Activated naive CD4-positive, alpha-beta T cell treated with Interleukin-2 at 50 U/mL for 16 hours (primary cell): Measurements from ENCODE around the gene PRAMEF4.
"Not testable (repeated sequence)": the region's sequence is repeated elsewhere in the genome, so short reads cannot be mapped to it uniquely, and the experiment has no call there.

Source experiments
- DNase-seq: peaks from one replicate; pipeline ENCODE4 v3.0.0-alpha.2; 2020

PRAMEF4 gene

DNA sequence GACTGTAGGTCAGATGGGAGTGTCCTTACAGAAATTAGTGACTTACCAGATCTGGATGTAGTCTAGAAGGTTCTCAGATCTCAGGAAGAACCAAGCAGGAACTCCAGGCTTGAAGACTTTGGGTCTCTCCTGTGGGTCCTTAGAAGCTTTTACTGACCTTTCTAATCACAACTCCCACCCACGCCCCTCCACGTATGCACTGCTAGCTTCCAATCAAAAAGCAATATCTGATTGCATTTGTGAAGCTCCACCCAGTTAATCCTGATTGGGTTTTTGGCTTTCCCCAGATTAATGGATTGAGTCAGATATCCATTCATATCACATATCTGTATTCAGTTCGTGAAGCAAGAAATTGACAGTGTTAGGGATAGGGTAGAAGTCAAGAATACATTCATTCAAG lies at the start of gene PRAMEF4:
Gene PRAMEF4, minus strand, starts transcription at position 101 of the 400 bp plus-strand sequence. CDS start 2,807 bp downstream, outside the sequence.
- DNase-seq: not testable (repeated sequence)

- not testable (repeated sequence) for DNase-seq
Observed at GRCh38 chr1:12924368-12924767, 38.4 kb upstream of the PRAMEF4 start.

GRCh38 chr1:12921749-12922148 lies 35.7 kb upstream of the PRAMEF4 start:
- DNase-seq: not testable (repeated sequence)

DNA sequence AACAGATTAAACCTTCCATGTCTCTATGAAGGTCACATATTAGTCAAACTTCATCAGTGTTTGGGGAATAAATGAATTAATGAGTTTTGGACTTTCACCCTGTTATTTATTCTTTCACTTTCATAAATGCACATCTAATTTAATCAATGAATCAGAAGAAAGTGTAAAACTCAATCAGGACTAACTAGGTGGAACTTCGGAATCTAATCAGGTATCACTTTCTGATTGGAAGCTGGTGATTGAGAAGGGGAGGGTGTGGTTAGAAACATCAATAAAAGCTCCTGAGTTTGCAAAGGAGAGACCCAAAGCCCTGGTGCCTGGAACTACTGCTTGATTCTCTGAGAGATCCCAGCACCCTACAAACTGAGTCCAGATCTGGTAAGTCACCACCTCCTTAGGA lies 30.3 kb upstream of the PRAMEF4 start, which contains the start of gene PRAMEF7:
Gene PRAMEF7, plus strand, starts transcription at position 301 of the 400 bp plus-strand sequence. CDS start 1,083 bp downstream, outside the sequence.
- DNase-seq: not testable (repeated sequence)

DNA sequence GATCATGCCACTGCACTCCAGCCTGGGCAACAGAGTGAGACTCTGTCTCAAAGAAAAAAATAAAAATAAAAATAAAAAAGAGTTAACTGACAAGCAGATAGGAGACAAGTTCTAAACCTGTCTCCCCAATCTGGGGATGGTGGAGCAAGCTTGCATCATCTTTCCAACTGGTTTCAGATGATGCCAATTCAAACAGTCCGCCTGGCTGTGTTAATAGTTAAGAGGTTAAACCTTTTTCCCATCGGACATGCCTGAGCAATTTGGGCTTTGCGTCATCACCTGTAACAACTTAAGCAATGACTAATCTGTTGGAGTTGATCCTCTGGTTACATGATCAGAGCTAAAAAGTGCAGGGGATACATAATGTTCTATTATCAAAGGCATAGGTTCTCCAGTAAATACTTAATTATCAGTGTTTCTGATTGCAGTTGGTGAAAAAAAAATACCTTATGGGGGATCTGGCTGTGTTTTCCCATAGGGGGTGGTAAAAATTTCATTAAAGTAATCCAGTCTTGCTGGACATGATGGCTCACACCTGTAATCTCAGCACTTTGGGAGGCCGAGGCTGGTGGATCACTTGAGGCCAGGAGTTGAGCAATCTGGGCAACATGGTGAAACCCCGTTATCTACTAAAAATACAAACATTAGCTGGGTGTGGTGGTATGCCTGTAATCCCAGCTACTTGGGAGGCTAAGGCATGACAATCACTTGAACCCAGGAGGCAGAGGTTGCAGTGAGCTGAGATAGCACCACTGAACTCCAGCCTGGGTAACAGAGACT lies 18.0 kb upstream of the PRAMEF4 start:
- not testable (repeated sequence) for DNase-seq

GRCh38 chr1:12899186-12899585 lies 13.2 kb upstream of the PRAMEF4 start:
- not testable (repeated sequence) for DNase-seq

- DNase-seq: not testable (repeated sequence)
Observed at GRCh38 chr1:12898170-12898569, 12.2 kb upstream of the PRAMEF4 start, which contains the start of gene PRAMEF10. Gene PRAMEF10, minus strand, starts transcription at chr1:12898270. Its CDS starts 2,423 bp downstream, at chr1:12895847.

DNA sequence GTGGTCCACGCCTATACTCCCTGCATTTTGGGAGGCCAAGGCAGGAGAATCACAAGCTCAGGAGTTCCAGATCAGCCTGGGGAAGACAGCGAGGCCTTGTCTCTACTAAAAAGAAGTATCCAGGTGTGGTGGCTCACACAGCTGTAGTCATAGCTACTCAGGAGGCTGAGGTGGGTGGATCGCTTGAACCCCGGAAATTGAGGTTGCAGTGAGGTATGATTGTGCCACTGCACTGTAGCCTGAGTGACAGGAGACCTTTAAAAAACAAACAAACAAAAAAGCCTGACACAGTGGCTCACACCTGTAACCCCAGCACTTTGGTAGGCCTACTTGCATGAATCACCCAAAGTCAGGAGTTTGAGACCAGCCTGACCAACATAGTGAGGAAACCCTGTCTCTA lies 7.5 kb downstream of the PRAMEF4 start:
- DNase-seq: not testable (repeated sequence)

DNA sequence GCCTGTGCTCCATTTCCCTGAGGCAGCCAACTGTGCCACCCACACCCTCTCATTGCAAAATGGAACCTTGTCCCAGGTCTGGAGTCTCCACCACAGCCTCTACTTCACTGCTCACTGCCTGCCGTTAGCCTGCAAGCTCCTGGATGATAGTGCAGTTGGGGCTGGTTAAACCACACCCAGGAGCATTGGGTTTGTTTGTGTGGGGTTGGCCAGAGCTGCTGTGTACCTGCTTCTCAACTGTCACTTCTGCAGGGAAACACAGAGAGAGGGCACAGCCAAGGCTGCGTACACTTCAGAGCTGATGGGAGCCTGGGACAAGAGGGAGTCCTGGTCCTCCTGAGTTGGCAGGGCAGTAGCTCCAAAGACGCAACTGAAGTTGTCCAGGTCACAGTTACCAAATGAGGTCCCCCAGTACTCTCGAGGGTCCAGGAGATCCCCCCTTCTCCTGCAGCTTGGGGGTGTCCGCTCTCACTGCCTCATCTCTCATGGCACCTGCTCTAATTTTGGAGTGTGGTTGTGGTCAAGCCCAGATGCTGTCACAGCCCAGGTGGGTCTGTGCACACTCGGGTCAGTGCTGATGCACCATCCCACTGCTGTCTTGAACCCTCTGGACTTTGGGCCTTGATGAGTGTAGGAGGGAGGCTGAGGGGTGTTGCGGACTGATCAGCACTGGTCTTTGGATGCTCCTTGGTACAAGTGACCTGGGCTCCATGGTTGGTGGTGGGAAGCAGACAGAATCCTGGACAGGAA lies 22.7 kb downstream of the PRAMEF4 start:
- not testable (repeated sequence) for DNase-seq

DNA sequence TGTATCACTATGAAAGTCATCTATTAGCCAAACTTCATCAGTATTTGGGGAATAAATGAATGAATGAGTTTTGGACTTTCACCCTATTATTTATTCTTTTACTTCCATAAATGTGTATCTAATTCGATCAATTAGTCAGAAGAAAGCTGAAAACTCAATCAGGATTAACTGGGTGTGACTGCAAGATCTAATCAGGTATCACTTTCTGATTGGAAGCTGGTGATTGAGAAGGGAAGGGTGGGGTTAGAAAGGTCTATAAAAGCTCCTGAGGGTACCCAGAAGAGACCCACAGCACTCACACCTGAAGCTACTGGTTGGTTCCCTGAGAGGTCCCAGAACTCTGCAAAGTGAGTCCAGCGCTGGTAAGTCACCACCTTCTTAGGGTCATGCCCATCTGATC lies 29.2 kb downstream of the PRAMEF4 start, which contains the start of gene PRAMEF2:
Gene PRAMEF2, plus strand, starts transcription at position 301 of the 400 bp plus-strand sequence. CDS start 1,924 bp downstream, outside the sequence.
- DNase-seq: not testable (repeated sequence)

GRCh38 chr1:12851779-12852178 lies 34.2 kb downstream of the PRAMEF4 start:
- DNase-seq: no peak

DNA sequence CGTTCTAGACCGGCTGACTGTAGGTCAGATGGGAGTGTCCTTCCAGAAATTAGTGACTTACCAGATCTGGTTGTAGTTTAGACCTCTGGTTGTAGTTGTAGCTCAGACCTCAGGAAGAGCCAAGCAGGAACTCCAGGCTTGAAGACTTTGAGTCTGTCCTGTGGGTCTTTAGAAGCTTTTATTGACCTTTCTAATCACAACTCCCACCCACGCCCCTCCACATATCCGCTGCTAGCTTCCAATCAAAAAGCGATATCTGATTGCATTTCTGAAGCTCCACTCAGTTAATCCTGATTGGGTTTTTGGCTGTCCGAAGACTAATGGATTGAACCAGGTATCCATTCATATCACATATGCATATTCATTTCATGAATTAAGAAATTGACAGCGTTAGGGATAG lies 37.4 kb downstream of the PRAMEF4 start, which contains the start of gene HNRNPCL1:
Gene HNRNPCL1, minus strand, starts transcription at position 101 of the 400 bp plus-strand sequence. CDS start 431 bp downstream, outside the sequence.
- not testable (repeated sequence) for DNase-seq

DNA sequence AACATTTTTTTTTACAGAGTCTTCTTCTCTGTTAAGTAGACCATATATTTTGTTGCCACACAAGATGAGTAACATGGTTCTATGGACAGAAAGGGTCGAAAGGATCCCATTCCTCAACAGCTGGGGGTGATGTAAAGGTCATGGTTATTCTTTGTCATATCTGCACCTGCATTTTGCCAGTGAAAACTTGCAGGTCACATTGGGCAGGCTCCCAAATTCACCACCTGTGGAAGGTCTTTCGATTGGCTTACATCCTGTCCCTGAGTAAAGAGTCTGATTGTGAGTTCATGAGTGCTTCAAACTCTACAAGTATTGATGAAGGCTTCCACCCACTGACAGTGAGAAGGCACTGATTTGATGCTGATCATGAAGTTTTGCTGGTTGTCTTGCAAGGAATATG lies 52.8 kb downstream of the PRAMEF4 start:
- not testable (repeated sequence) for DNase-seq

GRCh38 chr1:12831310-12831709 lies 54.7 kb downstream of the PRAMEF4 start, which contains the start of gene PRAMEF11:
Gene PRAMEF11, minus strand, starts transcription at chr1:12831410. Its CDS starts 2,621 bp downstream, at chr1:12828789.
- not testable (repeated sequence) for DNase-seq
